DOHH2 (cell line): ENCODE results near the gene AQP1.
A peak's percentile ranks its signal among the peaks of the same experiment; 100 is the strongest.

Experiments used
- CTCF ChIP-seq: fragments of 200-600 bp; sonication (generic); IDR thresholded peaks from one replicate; pipeline ENCODE4 v1.5.1; 2014; ENCODE audit warnings: antibody characterized with exemption, mild to moderate bottlenecking, low read depth, low read length; ENCODE audit not compliant: poor library complexity, severe bottlenecking
- EZH2phosphoT487 ChIP-seq: fragments of 200-600 bp; sonication (generic); IDR thresholded peaks from 2 replicates; pipeline ENCODE4 v1.6.1; 2017; ENCODE audit warnings: borderline replicate concordance, mild to moderate bottlenecking, antibody characterized with exemption, low read length, moderate library complexity, mixed read lengths

GRCh38 chr7:30908681-30909080 lies 3.0 kb upstream of the AQP1 start:
- peak; percentile 18 for TF ChIP-seq CTCF
- no peak for TF ChIP-seq EZH2phosphoT487
